ENCODE measurements around the gene DPH3.
"Not testable (repeated sequence)": the region's sequence is repeated elsewhere in the genome, so short reads cannot be mapped to it uniquely, and the experiment has no call there.

The DPH3 gene

DNA sequence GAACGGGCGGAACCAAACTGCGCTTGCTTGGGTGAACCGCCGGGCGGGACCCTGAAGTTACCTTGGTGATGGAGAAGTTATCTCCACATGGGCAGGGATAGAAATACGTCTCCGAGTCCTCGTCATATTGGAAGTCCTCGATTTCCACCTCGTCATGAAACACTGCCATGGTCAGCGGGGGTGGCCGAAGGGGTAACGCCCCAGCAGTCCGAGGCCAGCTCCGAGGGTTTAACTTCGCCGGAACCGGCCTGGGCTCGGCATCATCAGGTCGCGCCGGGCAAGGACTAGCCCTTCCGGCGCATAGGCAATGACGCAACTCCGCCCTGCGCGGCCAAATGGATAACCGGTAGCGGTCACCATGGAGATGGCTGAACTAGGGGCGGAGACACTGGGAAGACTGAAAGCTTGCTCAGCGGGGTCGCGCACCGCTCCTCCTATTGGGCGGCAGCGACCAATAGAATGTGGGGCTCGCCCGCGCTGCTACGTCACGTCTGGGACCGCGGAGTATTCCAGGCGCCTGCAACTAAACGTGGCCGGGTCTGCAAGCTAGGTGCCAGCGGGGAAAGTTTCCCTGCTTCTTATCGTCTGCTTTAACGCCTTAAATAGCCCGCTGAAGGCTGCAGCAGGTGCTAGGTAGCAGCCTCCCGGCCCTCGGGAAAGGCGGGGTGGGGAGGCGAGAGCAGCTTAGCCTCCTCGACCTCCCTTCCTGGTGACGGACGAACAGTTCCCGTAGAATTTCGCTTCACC is at the start of gene DPH3, which contains the start of gene OXNAD1:
TSS of gene DPH3 (minus strand) at position 236 of the 747 bp plus-strand sequence. CDS start at position 169, 67 bp downstream.
TSS of gene OXNAD1 (plus strand) at position 505 of the 747 bp plus-strand sequence. CDS start 5,741 bp downstream, outside the sequence.
- peak within 1 kb of the TSS; percentile 85 to 89 for H3K4me3 ChIP-seq (replicated peaks in 1 of 2; ENCODE audit: low read depth in 2 of 2, low read length in 2 of 2)
- peak; percentile 100 for DNase-seq (ENCODE audit: low read depth in 2 of 2)
- peak; percentile 4 for TF ChIP-seq CTCF (IDR thresholded peaks at IDR 0.05; ENCODE audit: low read depth, low read length)

- H3K4me3 ChIP-seq (replicated peaks in 1 of 2; ENCODE audit: low read depth in 2 of 2, low read length in 2 of 2) = no peak overlapping the region
- DNase-seq (ENCODE audit: low read depth in 2 of 2) = no peak
- no peak for TF ChIP-seq CTCF (IDR thresholded peaks at IDR 0.05; ENCODE audit: low read depth, low read length)
Measured at GRCh38 chr3:16313886-16314645, 49.3 kb upstream of the DPH3 start.

DNA sequence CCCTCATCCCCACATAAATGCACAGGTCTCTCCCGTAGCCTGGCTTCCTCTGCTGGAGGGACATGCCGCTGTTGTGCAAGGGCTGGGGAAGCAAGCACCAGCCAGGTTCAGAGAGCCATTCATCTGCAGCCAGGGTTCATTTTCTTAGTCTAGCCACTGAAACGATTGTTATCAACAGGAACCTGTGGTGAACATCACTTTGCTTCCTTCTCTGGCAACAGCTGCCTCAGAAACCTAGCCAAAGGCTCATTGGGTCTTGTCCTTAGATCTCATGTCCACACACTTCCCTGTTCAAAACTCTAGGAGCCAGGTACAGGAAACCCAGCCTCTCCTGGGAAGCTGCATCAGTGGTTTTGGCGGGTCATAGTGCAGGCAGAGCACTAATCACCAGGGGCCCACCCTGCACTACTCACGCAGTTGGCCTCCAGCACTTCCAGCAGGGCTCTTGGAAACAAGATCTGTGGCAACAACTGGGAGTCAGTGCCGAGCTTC is 47.3 kb upstream of the DPH3 start:
- no peak for TF ChIP-seq CTCF (IDR thresholded peaks at IDR 0.05; ENCODE audit: low read depth, low read length)
- DNase-seq (ENCODE audit: low read depth in 2 of 2) = peak; percentile 28 to 46
- H3K4me3 ChIP-seq (replicated peaks in 1 of 2; ENCODE audit: low read depth in 2 of 2, low read length in 2 of 2) = no peak overlapping the region

DNA sequence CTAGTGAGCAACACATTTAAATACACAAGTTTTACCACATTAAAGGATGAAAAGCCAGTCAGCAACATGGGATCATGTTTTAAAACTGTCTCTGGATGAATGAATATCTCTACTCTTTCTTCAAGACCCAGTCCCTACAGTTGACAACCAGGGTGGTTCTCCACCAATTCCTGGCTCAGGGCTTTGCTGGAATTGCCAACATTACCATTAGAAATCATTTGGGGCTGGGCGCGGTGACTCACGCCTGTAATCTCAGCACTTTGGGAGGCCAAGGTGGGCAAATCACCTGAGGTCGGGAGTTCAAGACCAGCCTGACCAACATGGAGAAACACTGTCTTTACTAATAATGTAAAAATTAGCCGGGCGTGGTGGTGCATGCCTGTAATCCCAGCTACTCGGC is 45.7 kb upstream of the DPH3 start:
- not testable (repeated sequence) for DNase-seq (ENCODE audit: low read depth in 2 of 2); H3K4me3 ChIP-seq (replicated peaks in 1 of 2; ENCODE audit: low read depth in 2 of 2, low read length in 2 of 2)

- no peak overlapping the region for H3K4me3 ChIP-seq (replicated peaks in 1 of 2; ENCODE audit: low read depth in 2 of 2, low read length in 2 of 2)
- DNase-seq (ENCODE audit: low read depth in 2 of 2) = peak; percentile 32 to 56
- no peak for TF ChIP-seq CTCF (IDR thresholded peaks at IDR 0.05; ENCODE audit: low read depth, low read length)
Measured at GRCh38 chr3:16309558-16309957, 44.8 kb upstream of the DPH3 start.

GRCh38 chr3:16308727-16309126 is 44.0 kb upstream of the DPH3 start:
- DNase-seq (ENCODE audit: low read depth in 2 of 2) = no peak
- no peak overlapping the region for H3K4me3 ChIP-seq (replicated peaks in 1 of 2; ENCODE audit: low read depth in 2 of 2, low read length in 2 of 2)
- no peak for TF ChIP-seq CTCF (IDR thresholded peaks at IDR 0.05; ENCODE audit: low read depth, low read length)

All from cardiac fibroblast (primary cell).